NCI-H2227 (cell line): Measurements from ENCODE around the gene B4GALT5.

Experiments
- DNase-seq: peaks from one replicate; lab custom pipeline; 2025; ENCODE audit not compliant: unreplicated experiment; lab: John Stamatoyannopoulos, UW

The B4GALT5 gene

DNA sequence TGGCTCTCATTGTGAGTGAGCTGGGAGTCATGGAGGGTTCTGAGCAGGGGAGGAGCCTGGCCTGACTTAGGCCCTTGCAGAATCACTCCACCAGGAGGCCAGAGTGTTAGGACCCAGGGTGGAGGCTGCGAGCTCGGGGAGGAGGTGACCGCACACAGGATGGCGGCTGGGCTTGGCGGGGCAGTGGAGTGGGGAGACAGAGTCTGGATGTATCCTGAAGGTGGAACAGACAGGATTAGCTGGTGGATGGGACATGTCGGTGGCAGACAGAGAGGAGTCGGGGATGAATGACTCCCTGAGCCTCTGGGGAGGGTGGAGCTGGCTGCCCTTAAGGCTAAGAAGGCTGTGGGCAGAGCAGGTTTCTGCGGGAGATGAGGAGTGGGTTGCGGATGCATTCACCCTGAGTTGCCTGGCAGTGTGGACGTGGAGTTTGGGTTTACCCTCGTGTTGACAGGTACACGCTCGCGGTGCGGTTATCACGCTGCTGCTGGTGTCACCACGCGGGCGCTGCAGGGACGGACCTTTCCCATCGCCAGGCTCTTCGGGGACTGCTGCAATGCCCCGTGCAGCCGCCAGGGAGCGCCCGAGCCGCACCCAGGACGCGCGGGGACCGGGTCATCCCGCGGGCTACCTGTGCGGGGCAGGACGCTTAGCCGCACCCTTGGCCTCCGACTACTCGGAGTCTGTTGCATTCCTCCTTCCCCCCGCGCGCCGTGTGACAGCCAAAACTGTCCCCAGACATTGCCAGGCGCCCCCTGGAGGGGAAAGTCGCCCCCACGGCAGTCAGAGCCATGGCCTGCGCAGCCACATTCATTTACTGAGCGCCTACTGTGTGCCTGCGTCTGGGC lies 102.8 kb downstream of the B4GALT5 start:
- DNase-seq, result peak; percentile 77

DNA sequence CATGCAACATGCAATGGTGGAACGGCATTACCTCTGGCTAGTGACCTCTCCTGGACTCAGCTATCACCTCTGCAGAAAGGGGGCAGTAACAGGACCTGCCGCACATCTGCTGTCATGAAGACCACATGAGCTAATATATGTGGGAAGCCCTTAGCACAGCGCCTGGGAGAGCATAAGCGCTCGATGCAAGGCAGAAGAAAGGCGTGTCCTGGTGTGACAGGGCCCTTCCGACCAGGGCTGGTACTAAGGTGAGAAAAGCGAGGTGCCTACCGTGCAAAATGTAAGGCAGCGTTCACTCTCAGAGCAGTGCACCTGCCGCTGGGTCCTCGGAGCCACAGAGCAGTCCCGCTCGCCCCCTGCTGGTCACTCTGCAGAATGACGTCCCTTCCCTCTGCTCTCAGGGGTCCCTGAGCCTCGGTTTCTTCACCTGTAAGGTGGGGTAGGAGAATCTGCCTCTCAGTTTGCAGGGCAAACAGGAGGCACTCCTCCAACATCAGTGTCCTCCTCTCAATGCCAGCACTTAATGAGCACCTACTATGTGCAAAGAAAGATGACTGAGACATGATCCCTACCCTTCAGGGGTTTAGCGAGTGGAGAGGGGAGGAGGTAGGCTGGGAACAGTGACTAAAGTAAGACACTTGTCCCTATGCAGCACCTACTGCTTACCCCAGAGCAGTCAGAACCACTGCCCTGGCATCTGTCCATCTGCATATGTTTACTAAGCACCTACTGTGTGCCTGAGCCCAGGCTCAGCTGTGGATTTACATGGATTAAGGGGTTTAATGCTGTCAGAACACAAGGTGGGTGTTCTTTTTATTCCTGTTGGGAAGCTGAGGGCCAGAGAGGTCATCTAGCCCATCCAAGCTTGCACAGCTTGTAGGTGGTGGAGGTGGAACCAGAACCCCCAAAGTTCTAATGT lies 104.7 kb downstream of the B4GALT5 start:
- peak; percentile 79 for DNase-seq

DNA sequence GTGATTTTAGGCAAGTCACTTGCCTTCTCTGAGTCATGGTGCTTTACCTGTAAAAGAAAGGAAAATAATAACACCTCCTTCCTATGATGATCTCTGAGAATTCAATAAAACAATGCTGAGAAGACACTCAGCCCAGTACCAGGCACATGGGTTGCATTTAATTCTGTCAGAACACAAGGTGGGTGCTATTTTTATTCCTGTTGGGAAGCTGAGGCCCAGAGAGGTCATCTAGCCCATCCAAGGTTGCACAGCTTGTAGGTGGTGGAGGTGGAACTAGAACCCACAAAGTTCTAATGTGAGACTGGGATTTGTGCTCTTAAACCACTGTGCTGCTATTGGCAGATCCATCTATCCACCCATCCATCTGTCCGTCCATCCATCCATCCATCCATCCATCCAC lies 106.1 kb downstream of the B4GALT5 start:
- DNase-seq, result no peak

DNA sequence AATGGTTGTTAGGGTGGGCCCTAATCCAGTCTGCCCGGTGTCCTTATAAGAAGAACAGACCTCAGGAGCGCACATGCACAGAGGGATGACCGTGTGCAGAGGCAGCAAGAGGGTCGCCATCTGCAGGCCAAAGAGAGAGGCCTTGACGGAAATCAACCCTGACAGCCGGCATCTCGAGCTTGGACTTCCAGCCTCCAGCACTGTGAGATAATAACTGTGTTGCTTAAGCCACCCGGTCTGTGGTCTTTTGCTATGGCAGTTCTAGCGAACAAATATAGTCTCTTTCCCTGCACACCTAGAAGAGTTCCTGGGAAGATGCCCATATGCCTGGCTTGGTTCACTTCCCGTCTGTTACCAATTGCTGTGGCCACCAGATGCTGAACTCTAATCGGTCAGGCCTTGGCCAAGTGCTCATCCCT lies 110.5 kb downstream of the B4GALT5 start:
- peak; percentile 36 for DNase-seq

DNA sequence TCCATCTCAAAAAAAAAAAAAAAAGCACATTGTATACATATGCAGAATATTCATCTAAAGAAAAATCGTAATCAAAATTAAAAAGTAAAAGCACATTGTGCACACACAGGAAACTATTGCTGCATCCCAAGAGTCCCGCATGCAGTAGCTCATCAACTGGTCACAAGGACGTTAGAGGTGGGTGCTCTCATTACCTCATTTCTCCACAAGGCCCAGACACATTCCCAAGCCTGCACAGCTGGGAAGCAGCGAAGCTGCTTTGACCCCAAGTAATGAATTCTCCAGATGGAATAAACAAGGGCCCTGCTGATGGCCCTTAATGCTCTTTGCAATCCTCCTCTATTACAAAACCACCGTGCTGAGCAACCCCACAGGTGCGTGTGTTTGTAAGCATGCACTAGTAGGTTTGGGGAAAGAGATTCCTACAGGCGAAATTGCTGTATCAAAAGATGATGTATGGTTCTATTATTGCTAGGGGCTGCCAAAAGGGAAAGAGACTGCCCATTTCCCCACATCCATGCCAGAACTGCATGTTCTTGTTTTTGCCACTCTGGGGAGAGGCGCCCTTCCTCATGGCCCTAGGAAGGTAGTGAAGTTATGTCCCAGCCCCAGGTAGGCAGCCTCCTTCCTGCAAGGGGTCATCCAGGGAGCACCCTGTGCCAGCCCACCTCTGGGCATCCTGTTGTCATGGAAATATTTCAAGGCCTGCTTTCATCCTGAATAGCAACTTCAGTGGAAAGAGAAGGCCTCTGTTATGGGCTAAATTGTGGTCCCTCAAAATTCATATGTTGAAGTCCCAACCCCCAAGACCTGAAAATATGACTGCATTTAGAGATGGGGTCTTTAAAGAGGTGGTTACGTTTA lies 111.1 kb downstream of the B4GALT5 start:
- DNase-seq, result no peak

DNA sequence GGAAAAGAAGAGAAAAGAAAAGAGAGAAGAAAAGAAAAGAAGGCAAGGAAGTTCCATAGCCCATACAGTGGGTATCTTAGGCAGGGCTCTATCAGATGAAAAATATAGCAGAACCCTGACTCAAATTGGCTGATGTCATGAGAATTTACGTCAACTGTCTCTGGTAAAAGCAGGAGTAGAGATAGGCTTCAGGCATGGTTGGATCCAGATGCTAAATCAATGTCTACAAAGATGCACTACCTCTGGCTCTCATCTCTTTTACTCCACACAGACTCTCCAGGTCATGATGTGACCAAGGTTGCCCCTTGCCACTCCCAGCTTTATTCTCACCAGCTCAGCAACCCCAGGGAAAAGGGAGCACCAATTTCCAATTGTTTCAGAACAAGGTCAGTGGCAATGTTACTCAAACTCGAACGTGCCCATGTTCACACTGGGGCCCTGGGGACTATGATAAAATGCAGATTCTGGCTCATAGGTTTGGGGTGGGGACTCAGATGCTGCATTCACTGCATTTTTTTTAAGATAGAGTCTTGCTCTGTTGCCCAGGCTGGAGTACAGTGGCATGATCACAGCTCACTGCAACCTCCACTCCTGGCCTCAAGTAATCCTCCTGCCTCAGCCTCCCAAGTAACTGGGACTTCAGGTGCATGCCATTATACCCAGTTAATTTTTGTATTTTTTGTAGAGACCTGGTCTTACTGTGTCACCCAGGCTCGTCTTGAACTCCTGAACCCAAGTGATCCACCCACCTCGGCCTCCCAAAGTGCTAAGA lies 112.3 kb downstream of the B4GALT5 start:
- no peak for DNase-seq

DNA sequence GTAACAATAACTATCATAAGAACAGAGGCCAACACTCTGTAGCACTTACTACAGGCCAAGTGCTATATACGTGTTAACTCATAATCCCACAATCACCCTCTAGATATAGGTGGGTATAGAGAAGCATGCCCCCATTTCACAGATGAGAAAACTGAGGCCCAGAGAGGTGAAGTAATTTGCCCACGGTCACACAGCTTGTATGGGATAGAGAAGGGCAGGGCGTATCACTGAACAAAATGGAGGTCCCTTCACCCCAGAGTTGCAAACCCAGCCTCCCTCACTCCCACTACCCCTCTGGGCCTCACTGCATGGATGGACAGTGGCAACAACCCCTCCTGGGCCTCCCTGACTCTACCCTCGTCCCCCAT lies 113.9 kb downstream of the B4GALT5 start:
- no peak for DNase-seq

DNA sequence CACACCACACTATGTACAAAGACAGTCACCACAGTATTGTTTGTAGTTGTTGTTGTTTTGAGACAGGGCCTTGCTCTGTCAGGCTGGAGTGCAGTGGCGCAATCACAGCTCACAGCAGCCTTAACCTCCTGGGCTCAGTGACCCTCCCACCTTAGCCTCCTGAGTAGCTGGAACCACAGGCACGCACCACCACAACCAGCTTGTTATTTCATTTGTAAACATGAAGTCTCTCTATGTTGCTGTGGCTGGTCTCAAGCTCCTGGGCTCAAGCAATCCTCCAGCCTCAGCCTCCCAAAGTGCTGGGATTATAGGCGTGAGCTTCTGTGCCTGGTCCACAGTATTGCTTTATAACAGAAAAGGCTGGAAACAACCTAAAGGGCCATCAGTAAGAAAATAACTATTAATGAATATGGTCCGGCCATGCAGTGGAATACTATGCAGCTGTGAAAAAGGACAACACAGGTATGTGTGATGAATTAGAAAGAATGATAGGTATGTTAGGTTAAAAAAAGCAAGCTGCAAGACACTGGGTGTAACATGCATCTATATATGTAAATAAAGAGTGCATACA lies 115.8 kb downstream of the B4GALT5 start:
- DNase-seq, result no peak

DNA sequence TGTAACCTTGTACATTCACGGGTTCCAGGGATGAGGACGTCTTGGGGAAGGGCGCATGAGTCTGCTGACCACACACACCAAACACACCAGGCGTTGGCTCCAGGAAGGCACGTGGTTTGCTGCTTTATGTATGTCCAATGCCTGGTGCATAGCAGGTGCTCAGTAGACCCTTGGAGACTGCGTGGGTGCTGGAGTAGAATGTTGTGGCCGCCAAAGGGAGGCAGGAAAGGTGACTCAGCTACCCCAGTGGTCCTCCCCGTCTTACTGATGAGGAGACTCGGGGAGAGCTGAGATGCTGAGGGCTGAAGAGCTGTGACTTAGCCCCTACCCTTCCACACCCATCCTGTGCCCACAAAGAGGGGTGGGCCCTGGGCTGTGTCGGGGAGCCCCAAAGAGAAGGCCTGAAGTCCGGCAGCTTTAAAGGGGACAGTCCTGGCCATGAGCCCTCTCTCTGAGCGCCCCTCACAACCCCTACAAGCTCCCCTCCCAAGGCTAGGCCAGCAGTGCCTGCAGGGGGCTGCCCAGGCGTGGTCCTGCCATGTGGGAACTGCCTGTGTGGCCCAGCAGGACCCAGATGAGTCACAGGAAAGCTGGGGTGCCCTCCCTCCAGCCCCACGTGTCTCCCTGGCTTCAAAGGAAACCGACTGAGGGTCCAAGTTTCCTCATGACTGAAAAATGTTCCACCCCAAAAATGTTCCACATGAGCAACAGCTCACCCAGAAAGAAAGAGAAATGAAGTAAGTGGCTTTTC lies 117.7 kb downstream of the B4GALT5 start:
- no peak for DNase-seq

DNA sequence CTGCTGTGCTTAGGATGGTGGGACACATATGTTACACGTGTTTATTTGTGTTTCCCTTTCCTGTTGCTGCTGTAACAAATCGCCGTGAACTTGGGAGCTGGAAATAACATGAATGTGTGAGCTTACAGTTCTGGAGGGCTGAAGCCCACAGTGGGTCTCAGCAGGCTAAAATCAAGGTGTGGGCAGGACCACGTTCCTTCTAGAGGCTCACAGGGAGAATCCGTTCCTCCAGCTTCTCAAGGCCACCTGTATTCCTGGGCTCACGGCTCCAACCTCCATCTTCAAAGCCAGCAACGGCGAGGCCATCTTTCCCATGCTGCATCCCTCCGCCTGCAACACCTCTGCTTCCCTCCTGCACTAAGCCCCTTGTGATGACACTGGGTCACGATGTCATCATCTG lies 118.3 kb downstream of the B4GALT5 start:
- DNase-seq, result no peak

DNA sequence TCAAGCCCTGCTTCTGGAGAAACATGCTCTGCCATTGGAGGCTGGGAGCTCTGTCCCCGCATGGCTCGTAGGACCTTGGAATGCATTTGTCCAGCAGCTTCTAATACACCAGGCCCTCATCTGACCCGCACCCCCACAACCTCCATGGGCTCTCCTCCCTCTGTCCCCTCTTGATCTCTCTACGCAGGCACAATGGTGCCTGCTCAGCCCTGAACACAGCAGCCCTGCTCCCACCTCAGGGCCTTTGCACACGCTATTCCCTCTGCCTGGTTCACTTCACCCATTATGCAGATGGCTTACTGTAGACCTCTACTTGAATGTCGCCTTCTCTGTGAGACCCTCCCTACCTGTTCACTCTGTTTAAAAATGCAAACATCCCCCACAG lies 118.8 kb downstream of the B4GALT5 start:
- DNase-seq, result no peak

DNA sequence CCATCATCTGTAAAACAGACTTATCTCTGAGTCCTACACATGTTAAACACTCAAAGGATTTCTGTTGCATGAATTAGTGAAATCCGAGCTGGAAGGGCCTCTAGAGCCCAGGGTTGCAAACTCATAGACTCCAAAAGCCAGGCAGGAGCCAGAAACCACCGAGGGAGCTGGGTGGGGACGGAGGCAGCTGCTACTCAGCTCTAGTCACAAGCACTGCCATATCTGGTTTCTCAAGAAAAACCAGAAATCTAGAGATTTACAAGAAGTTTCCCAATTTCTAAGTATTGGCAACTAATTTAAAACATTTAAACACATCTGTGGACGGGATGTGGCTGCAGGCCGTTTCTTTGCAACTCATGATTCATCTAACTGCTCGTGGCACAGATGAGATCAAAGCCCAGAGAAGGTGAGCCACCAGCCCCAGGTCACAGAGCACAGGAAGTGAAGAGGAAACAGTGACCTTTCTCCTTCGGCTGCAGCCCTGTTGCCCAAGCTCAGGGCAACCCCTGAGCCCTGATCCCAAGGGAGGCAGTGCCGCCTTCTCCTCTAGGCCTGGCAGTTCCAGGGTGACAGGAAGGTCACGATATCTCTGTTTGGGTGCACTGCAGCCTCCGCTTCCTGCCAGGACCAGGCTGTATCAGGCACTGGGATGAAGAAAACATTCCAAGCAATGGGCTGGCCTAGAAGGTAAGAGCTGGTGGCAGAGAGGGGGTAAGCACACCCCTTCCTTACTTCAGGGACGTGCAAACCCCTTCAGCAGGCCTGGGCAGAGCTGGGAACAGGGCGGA lies 119.3 kb downstream of the B4GALT5 start:
- no peak for DNase-seq

DNA sequence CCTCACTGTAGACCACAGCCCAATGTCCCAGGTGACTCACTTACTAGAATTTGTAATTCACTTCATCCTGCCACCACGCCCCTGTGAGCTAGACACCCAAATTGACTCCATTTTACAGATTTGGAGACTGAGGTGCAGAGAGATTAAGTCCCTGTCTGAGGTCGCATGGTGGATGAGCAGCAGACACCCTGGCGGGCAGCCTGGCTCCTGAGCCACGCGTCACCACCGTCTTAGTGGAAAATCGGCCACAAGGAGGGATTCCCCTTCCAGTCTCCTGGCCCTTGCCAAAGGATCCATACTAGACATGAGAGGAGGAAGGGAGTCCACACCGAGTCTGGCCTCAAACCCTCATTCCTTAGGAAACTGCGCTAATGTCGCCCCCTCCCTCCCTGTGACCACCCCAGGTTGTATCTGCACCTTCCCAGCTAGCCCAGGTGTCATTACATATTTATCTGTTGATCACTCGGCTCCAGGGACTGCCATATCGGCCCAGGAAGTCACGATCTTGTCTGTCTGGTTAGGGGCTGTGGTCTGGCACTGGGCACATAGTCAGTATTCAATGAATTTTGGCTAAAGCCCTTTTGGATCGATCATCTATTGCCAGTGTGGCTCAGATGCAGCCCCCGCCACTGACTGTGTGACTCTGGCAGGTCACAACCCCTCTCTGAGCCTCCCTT lies 120.1 kb downstream of the B4GALT5 start:
- DNase-seq, result no peak

DNA sequence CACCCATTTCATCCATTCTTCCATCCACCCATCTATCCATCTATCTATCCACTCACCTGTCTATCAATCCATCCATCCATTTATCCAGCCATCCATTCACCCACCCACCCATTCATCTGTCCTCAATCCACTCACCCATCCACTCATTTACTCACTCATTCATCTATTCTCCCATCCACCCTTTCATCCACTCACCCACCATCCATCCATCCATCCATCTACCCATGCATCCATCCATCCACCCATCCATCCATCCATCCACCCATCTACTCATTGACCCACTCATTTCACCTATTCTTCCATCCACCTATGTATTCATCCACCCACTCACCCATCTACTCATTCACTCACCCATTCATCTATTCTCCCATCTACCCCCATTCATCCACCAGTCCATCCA lies 121.6 kb downstream of the B4GALT5 start:
- no peak for DNase-seq

DNA sequence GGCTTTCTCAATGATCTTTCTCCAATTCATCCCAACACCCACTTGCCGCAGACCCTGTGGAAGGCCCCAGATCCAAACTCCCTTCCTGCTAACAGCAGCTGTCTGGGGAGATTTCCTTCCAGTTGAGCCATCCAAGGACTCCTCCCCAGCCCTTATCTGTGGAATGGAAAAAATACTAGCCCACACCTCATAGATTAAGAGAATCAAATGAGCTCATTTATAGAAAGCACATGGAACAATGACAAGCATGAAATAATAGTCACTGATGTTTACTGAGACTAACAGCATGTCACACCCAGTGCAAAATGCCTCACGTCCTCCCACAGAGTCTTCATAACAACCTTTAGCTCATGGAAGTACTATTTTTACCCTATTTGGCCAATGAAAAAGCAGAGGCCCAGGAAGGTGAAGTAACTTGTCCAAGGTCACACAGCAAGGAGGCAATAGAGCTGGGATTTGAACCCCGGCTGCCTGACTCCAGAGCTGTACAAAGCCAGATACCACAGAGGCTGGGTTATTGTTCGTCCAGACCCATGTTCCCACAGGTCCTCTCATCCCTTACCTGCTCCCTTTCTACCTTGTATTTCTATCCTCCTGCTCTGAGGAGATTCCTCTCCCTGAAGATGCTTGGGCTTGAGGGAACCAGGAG lies 122.3 kb downstream of the B4GALT5 start:
- no peak for DNase-seq

DNA sequence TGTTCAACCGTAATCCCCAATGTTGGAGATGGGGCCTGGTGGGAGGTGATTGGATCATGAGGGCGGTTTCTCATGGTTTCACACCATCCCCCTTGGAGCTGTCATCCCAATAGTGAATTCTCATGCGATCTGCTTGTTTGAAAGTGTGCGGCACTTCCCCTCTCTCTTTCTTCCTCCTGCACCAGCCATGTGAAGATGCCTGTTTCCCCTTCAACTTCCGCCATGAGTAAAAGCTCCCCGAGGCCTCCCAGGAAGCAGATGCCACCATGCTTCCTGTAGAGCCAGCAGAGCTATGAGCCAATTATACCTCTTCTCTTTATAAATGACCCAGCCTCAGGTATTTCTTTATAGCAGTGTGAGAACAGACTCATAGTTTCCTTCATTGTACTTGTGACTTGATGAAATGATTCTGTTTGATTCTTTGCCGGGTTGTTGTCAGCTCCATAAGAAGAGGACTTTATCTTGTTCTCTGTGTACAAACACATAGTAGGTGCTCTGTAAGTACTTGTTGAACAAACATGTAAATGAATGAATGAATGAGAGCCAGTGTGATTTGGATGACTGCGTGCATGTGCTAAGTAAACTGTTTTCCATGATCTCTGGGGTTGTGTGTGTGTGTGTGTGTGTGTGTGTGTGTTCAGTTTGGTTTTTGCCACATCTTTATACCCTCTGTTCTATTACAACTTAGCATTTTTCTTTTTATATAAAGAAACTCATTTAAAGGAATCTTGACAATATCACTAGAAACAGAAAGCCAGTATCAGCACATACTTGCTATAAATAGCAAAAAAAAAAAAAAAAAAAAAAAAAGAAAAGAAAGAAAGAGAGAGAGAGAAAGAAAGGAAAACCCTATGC lies 123.3 kb downstream of the B4GALT5 start:
- no peak for DNase-seq

DNA sequence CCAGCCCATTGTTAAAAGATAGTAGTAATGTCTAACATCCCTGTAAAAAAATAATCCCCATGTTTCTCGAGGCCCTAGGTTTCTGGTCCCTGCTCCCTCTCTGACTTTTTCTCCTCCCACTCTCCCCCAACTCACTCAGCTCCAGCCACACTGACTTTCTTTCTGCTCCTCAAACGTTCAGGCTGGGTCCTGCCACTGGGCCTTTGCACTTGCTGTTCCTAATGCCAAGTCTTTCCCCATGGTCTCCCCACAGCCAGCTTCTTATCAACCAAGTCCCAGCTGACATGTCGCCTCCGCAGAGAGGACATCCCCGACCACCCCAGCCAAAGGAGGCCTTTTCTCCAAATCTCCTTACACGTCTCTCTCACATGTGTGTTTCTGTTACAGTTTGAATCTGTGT lies 123.9 kb downstream of the B4GALT5 start:
- no peak for DNase-seq
